Activated CD8-positive, alpha-beta memory T cell treated with anti-CD3 and anti-CD28 coated beads, Interleukin-2, amount 10 ng/mL, durations not matched to agents 7 days and 5 days (primary cell): Measurements from ENCODE around the gene ANLN. TPM values are rescaled to one million over a fixed set of nuclear protein-coding genes. Genes with fewer than 3 reads are reported as not detected.

Experiments
- ATAC-seq: fragments of 150-1000 bp; cut with Tn5 transposase; one replicate; pipeline ENCODE4 v1.10.0; 2021; ENCODE audit warnings: moderate library complexity
- CTCF ChIA-PET: fragments of 350-600 bp; sonication (Branson Sonifier 250); formaldehyde crosslinking; loops from one replicate; lab custom pipeline; 2021; ENCODE audit warnings: antibody characterized with exemption; lab: Charles Lee
- DNase-seq: peaks from one replicate; pipeline ENCODE4 v3.0.0-alpha.2; 2020
- H3K27ac Mint-ChIP-seq: one replicate; pipeline ENCODE4 v1.8.0; 2021; ENCODE audit warnings: mild to moderate bottlenecking, mixed read lengths
- H3K27me3 Mint-ChIP-seq: one replicate; pipeline ENCODE4 v1.8.0; 2021; ENCODE audit warnings: mixed read lengths
- H3K36me3 Mint-ChIP-seq: one replicate; pipeline ENCODE4 v1.8.0; 2021; ENCODE audit warnings: mild to moderate bottlenecking, mixed read lengths
- H3K4me1 Mint-ChIP-seq: one replicate; pipeline ENCODE4 v1.8.0; 2021; ENCODE audit warnings: mixed read lengths
- H3K4me3 Mint-ChIP-seq: one replicate; pipeline ENCODE4 v1.8.0; 2021; ENCODE audit warnings: mild to moderate bottlenecking, moderate library complexity, mixed read lengths
- H3K9me3 Mint-ChIP-seq: one replicate; pipeline ENCODE4 v1.8.0; 2022; ENCODE audit warnings: low read depth, mixed read lengths
- total RNA-seq, 2 experiments: library from RNA; stranded (reverse); gene quantifications; one replicate each; pipeline ENCODE4 v1.2.3, GENCODE V29; 2021

Gene ANLN
- total RNA-seq, 2 experiments from 2014 or later, result 75.2 to 98.8 TPM

- CTCF ChIA-PET, result interaction anchor here (0.8 to 7.3 kb wide), 4 partner anchors 20 to 24 kb away, joined by 3 to 52 read pairs (median 5); a partner anchor contains a TSS
- no peaks in the 10 kb centered on the region for H3K27me3 Mint-ChIP-seq
These were observed 2.0 kb upstream of the ANLN start for GRCh38 chr7:36387435-36388231.

GRCh38 chr7:36388423-36388822, 1.2 kb upstream of the ANLN start:
- Mint-ChIP-seq H3K27ac (peak overlapping the region; percentile 40), H3K9me3 (peaks cover 4% of the 10 kb centered on the region), H3K4me1 (peaks cover 28% of the 10 kb centered on the region), H3K27me3 (no peaks in the 10 kb centered on the region), H3K4me3 (peak overlapping the region; percentile 19), H3K36me3 (peaks cover 29% of the 10 kb centered on the region)
- ATAC-seq (no peak), DNase-seq (no peak)
- CTCF ChIA-PET, result interaction anchor here (7.3 kb wide), 1 partner anchor 21 kb away, joined by 52 read pairs; a partner anchor contains a TSS

More at GRCh38 chr7:36387435-36388231, 2.0 kb upstream of the ANLN start:
- Mint-ChIP-seq H3K27ac (no peak overlapping the region), H3K4me1 (peaks cover 21% of the 10 kb centered on the region), H3K9me3 (peaks cover under 1% of the 10 kb centered on the region), H3K36me3 (peaks cover 21% of the 10 kb centered on the region), H3K4me3 (no peak overlapping the region)
- DNase-seq (no peak), ATAC-seq (no peak)

- CTCF ChIA-PET, result interaction anchor here (0.6 to 7.3 kb wide), 3 partner anchors 10 to 932 kb away, joined by 3 to 52 read pairs (median 4); a partner anchor contains a TSS
- H3K4me3 Mint-ChIP-seq, result peak overlapping the region; percentile 98
- peak overlapping the region; percentile 95 for H3K27ac Mint-ChIP-seq
- H3K9me3 Mint-ChIP-seq, result peaks cover 13% of the 10 kb centered on the region
- H3K36me3 Mint-ChIP-seq, result peaks cover 46% of the 10 kb centered on the region
- DNase-seq (peak; percentile 88), ATAC-seq (peak; percentile 66)
- H3K4me1 Mint-ChIP-seq, result peaks cover 40% of the 10 kb centered on the region
- no peaks in the 10 kb centered on the region for H3K27me3 Mint-ChIP-seq
These were observed 783 bp downstream of the ANLN start for GRCh38 chr7:36390199-36391090.

DNA sequence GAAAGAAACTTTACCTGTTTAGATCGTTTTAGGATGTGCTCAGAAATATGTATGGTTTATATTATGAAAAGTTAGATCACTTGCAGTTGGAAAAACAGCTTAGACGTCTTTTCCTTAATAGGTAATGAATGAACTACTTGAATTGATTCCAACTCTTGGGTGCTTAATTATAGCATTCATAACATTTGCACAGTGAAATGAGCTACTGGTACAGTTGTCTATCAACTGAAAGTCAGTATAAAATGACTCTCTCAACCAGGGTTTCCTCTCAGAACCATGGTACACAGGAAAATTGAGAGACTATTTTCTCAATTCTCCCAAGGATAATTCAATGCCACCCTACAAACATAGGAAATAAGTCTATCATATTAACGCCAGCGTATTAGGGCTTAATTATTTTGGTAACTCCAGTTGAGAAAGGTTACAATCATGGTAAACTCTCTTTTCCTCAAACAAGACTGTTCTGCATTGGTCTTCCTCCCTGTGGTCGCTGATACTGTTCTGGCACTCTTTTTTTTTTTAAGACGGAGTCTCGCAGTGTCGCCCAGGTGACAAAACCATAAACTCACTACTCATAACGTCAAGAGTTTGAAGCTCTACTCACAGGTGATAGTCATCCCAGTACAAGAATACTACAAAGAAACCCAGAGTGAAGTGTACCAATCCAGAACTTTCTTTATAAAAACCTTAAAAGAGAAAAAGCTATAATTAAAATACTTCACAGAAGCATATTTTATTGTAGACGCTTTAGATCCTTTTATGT, 2.0 kb downstream of the ANLN start:
- Mint-ChIP-seq H3K4me1 (peaks cover 43% of the 10 kb centered on the region), H3K9me3 (peaks cover 16% of the 10 kb centered on the region), H3K27ac (peak overlapping the region; percentile 78), H3K36me3 (peaks cover 56% of the 10 kb centered on the region), H3K27me3 (no peaks in the 10 kb centered on the region), H3K4me3 (peak overlapping the region; percentile 98)
- peak; percentile 53 for DNase-seq
- peak; percentile 47 for ATAC-seq
- CTCF ChIA-PET, result interaction anchor here (0.9 to 7.3 kb wide), 5 partner anchors 9 to 279 kb away, joined by 3 to 52 read pairs (median 4); a partner anchor contains a TSS

DNA sequence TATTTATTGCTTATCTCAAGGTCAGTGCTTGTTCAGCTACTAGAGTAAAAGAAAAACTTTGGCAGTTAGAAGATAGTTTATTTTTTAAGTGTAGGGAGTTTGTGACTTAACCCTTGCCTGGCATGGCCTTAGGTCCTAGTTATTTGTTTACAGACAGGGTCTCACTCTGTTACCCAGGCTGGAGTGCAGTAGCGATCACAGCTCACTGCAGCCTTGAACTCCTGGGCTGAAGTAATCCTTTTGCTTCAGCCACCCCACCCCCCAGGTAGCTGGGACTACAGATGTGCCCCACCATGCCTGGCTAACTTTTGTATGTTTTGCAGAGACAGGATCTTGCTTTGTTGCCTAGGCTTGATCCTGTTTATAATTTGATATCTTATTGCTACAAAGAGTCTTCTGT, 4.2 kb downstream of the ANLN start:
- CTCF ChIA-PET, result interaction anchor here (7.3 kb wide), 1 partner anchor 27 kb away, joined by 52 read pairs; a partner anchor contains a TSS
- no peak overlapping the region for H3K27ac Mint-ChIP-seq
- H3K4me3 Mint-ChIP-seq, result no peak overlapping the region
- ATAC-seq (no peak), DNase-seq (no peak)
- peaks cover 16% of the 10 kb centered on the region for H3K9me3 Mint-ChIP-seq
- peaks cover 76% of the 10 kb centered on the region for H3K36me3 Mint-ChIP-seq
- H3K27me3 Mint-ChIP-seq, result no peaks in the 10 kb centered on the region
- H3K4me1 Mint-ChIP-seq, result peaks cover 44% of the 10 kb centered on the region

DNA sequence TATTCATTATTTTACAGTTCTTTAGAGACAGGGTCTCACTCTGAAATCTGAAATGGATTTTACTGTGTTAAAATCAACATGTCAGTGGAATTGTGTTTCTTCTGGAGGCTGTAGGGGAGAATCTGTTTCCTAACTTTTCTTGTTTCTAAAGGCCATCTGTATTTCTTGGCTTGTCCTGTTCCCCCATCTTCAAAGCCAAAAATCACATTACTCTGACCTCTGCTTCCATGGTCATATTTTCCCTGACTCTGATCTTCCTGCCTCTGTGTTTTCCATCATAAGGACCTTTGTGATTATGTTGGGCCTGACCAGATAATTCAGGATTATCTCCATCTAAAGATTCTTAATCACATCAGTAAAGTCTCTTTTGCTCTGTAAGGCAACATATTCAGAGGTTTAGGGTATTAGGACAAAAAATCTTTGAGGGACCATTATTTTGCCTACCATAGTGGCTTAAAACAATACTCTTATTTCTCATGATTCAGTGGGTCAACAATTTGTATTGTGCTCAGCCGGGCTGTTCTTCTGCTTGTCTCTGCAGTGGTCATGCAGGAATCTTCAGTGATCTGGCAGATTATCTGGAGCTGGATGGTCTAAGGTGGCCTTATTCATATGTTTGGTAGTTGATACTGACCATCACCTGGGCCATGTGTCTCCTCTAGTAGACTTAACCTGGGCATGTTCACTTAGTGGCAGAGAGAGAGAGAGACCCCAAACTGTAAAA, 5.7 kb downstream of the ANLN start:
- peak overlapping the region; percentile 27 for H3K27ac Mint-ChIP-seq
- H3K36me3 Mint-ChIP-seq, result peaks cover 87% of the 10 kb centered on the region
- peaks cover 16% of the 10 kb centered on the region for H3K9me3 Mint-ChIP-seq
- no peaks in the 10 kb centered on the region for H3K27me3 Mint-ChIP-seq
- DNase-seq, result no peak
- ATAC-seq, result no peak
- CTCF ChIA-PET, result interaction anchor here (7.3 kb wide), 1 partner anchor 28 kb away, joined by 52 read pairs; a partner anchor contains a TSS
- no peak overlapping the region for H3K4me3 Mint-ChIP-seq
- peaks cover 44% of the 10 kb centered on the region for H3K4me1 Mint-ChIP-seq

GRCh38 chr7:36396150-36396549, 6.5 kb downstream of the ANLN start:
- DNase-seq (no peak), ATAC-seq (no peak)
- CTCF ChIA-PET, result no interaction called here
- Mint-ChIP-seq H3K4me1 (peaks cover 39% of the 10 kb centered on the region), H3K27me3 (no peaks in the 10 kb centered on the region), H3K27ac (no peak overlapping the region), H3K9me3 (peaks cover 16% of the 10 kb centered on the region), H3K4me3 (no peak overlapping the region), H3K36me3 (peaks cover 87% of the 10 kb centered on the region)

DNA sequence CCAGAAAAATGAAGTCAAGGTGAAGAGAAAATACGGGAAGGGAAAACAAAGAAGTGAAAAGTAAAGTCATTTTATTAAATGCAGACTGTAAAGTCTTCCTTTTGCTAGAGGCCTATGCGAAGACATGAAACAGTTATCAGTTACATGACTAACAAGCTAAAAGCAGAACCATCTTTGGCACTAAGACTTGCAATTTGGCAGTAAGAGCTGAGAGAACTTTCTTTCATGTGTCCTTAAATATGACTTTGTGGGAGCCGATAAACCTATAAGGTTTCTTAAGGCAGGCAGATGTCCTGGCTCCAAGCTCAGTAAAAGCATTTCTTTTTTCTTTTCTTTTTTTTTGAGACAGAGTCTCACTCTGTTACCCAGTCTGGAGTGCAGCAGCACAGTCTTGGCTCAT, 10.4 kb downstream of the ANLN start:
- H3K4me3 Mint-ChIP-seq, result no peak overlapping the region
- CTCF ChIA-PET, result interaction anchor here (0.9 to 1.7 kb wide), 4 partner anchors 9 to 493 kb away, joined by 3 to 5 read pairs (median 4); a partner anchor contains a TSS
- peaks cover 6% of the 10 kb centered on the region for H3K9me3 Mint-ChIP-seq
- H3K27ac Mint-ChIP-seq, result no peak overlapping the region
- H3K27me3 Mint-ChIP-seq, result no peaks in the 10 kb centered on the region
- DNase-seq (no peak), ATAC-seq (no peak)
- peaks cover 29% of the 10 kb centered on the region for H3K4me1 Mint-ChIP-seq
- H3K36me3 Mint-ChIP-seq, result peaks cover 87% of the 10 kb centered on the region

DNA sequence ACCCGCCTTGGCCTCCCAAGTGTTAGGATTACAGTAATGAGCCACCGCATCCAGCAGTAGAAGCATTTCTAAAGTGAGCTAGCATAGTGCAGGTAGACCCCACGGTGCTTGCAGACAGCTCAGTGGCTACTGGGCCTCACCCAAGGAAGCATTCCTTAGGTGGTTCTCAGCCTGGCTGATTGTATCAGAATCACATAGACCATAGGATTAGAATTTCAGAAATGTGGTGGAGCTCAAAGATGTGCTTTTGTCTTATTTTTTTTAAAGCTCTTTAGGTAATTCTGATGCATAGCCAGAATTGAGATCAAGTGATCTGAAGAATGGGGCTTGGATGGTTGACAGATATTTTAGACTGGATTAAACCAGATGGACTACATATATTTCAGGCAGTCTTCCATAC, 10.9 kb downstream of the ANLN start:
- Mint-ChIP-seq H3K27me3 (no peaks in the 10 kb centered on the region), H3K4me3 (no peak overlapping the region), H3K36me3 (peaks cover 87% of the 10 kb centered on the region), H3K9me3 (peaks cover 1% of the 10 kb centered on the region), H3K4me1 (peaks cover 29% of the 10 kb centered on the region), H3K27ac (no peak overlapping the region)
- no peak for ATAC-seq
- no peak for DNase-seq
- CTCF ChIA-PET, result interaction anchor here (0.9 to 1.7 kb wide), 4 partner anchors 9 to 494 kb away, joined by 3 to 5 read pairs (median 4); a partner anchor contains a TSS

DNA sequence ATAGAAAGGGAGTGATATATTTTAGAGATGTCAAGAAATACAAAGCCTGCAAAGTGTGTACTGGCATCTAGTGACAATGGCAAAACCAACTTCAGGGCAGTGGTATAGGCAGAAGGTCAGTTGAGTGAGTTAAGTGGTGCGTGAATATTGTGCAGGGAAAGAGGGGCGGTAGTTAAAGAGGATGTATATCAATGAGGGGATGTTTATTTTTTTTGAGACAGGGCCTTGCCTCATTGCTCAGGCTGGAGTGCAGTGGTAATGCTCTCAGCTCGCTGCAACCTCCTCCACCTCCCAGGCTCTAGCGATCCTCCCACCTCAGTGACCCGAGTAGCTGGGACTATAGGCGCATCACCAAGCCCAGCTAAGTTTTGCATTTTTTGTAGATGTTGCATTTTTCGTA, 13.8 kb downstream of the ANLN start:
- DNase-seq, result no peak
- Mint-ChIP-seq H3K27me3 (no peaks in the 10 kb centered on the region), H3K4me3 (no peak overlapping the region), H3K27ac (no peak overlapping the region), H3K4me1 (peaks cover 29% of the 10 kb centered on the region), H3K9me3 (no peaks in the 10 kb centered on the region), H3K36me3 (peaks cover 77% of the 10 kb centered on the region)
- CTCF ChIA-PET, result no interaction called here
- no peak for ATAC-seq

GRCh38 chr7:36404639-36405408, 15.2 kb downstream of the ANLN start:
- H3K36me3 Mint-ChIP-seq, result peaks cover 71% of the 10 kb centered on the region
- CTCF ChIA-PET, result no interaction called here
- no peaks in the 10 kb centered on the region for H3K27me3 Mint-ChIP-seq
- ATAC-seq (peak; percentile 45), DNase-seq (no peak)
- H3K4me1 Mint-ChIP-seq, result peaks cover 29% of the 10 kb centered on the region
- H3K4me3 Mint-ChIP-seq, result no peak overlapping the region
- H3K27ac Mint-ChIP-seq, result peak overlapping the region; percentile 4
- H3K9me3 Mint-ChIP-seq, result no peaks in the 10 kb centered on the region
